ENCODE data around the gene FTH1.

GRCh38 chr11:62012832-62013461 lies 45.5 kb upstream of the FTH1 start:
- TF ChIP-seq, protein P1, sequence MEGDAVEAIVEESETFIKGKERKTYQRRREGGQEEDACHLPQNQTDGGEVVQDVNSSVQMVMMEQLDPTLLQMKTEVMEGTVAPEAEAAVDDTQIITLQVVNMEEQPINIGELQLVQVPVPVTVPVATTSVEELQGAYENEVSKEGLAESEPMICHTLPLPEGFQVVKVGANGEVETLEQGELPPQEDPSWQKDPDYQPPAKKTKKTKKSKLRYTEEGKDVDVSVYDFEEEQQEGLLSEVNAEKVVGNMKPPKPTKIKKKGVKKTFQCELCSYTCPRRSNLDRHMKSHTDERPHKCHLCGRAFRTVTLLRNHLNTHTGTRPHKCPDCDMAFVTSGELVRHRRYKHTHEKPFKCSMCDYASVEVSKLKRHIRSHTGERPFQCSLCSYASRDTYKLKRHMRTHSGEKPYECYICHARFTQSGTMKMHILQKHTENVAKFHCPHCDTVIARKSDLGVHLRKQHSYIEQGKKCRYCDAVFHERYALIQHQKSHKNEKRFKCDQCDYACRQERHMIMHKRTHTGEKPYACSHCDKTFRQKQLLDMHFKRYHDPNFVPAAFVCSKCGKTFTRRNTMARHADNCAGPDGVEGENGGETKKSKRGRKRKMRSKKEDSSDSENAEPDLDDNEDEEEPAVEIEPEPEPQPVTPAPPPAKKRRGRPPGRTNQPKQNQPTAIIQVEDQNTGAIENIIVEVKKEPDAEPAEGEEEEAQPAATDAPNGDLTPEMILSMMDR (conservative IDR thresholded peaks at IDR 0.05), result no peak
- TF ChIP-seq EZH2 (IDR thresholded peaks at IDR 0.05; ENCODE audit: low read depth), result no peak

Measured in PC-9 (cell line).